PC-3 (cell line): ENCODE data around the gene MICALL2.

Experiments used
- CTCF ChIP-seq: fragments of 300-600 bp; sonication (generic); conservative IDR thresholded peaks from 2 replicates; pipeline ENCODE4 v1.5.1; 2017; ENCODE audit warnings: antibody characterized with exemption, low read depth, mild to moderate bottlenecking, low read length
- EZH2 ChIP-seq: fragments of 300-600 bp; sonication (generic); IDR thresholded peaks from one replicate; pipeline ENCODE4 v1.6.1; 2017; ENCODE audit warnings: antibody characterized with exemption, mild to moderate bottlenecking, low read length; ENCODE audit not compliant: unreplicated experiment

GRCh38 chr7:1423264-1423811, 35.9 kb downstream of the MICALL2 start:
- no peak for TF ChIP-seq CTCF
- no peak for TF ChIP-seq EZH2
